K562 (cell line): Measurements from ENCODE around the gene PHF1. TPM values are rescaled to one million over a fixed set of nuclear protein-coding genes. Genes with fewer than 3 reads are reported as not detected.
A peak's percentile ranks its signal among the peaks of the same experiment; 100 is the strongest.

Experiments
- CREB1 ChIP-seq, 2 experiments: sonication (generic) in 1 of 2; formaldehyde crosslinking in 1 of 2; IDR thresholded peaks; 2 replicates each; pipeline versions ENCODE4 v1.6.1 to v1.8.0; 2012 to 2022; ENCODE audit warnings: inconsistent platforms in 1 of 2, mild to moderate bottlenecking in 1 of 2, missing genetic modification reagents in 1 of 2, moderate library complexity in 1 of 2
- CTCF ChIP-seq, 3 experiments: IDR thresholded peaks in 2 of 3; conservative IDR thresholded peaks in 1 of 3; 2 replicates each; pipeline ENCODE4 v1.5.1; 2011 to 2012; ENCODE audit warnings: low read length in 3 of 3, mild to moderate bottlenecking in 3 of 3, control low read depth in 2 of 3, improper control_type of control experiment in 1 of 3, inconsistent platforms in 1 of 3, low read depth in 1 of 3, mixed read lengths in 1 of 3, moderate library complexity in 1 of 3; ENCODE audit not compliant: insufficient read depth in 2 of 3
- DMBX1 ChIP-seq: fragments of 250-450 bp; sonication (Bioruptor Pico); IDR thresholded peaks from 2 replicates; pipeline ENCODE4 v1.8.0; 2022; ENCODE audit warnings: inconsistent platforms, mild to moderate bottlenecking, moderate library complexity, borderline replicate concordance
- GATAD2A ChIP-seq: fragments of 450-650 bp; IDR thresholded peaks from 2 replicates; pipeline ENCODE4 v1.6.1; 2017
- HDAC1 ChIP-seq, 2 experiments: fragments of 450-650 bp; IDR thresholded peaks; 2 replicates each; pipeline ENCODE4 v1.6.1; 2016 to 2017; ENCODE audit warnings: inconsistent platforms in 1 of 2, mild to moderate bottlenecking in 1 of 2, moderate library complexity in 1 of 2
- KDM1A ChIP-seq, 2 experiments: fragments of 450-650 bp; IDR thresholded peaks; 2 replicates each; pipeline ENCODE4 v1.6.1; 2016; ENCODE audit warnings: mild to moderate bottlenecking in 2 of 2
- KLF6 ChIP-seq: fragments of 250-450 bp; sonication (Bioruptor Pico); IDR thresholded peaks from 2 replicates; pipeline ENCODE4 v1.4.0; 2020; ENCODE audit warnings: mild to moderate bottlenecking, moderate library complexity, borderline replicate concordance
- L3MBTL2 ChIP-seq: fragments of 450-650 bp; IDR thresholded peaks from 2 replicates; pipeline ENCODE4 v1.6.1; 2016; ENCODE audit warnings: mild to moderate bottlenecking, moderate library complexity
- MTA3 ChIP-seq: fragments of 450-650 bp; formaldehyde crosslinking; IDR thresholded peaks from 2 replicates; pipeline ENCODE4 v1.6.1; 2017; ENCODE audit warnings: mild to moderate bottlenecking, borderline replicate concordance
- NFE2 ChIP-seq: IDR thresholded peaks from 2 replicates; pipeline ENCODE4 v1.6.1; 2014; ENCODE audit warnings: antibody characterized with exemption, low read depth
- PCBP2 ChIP-seq: fragments of 200-400 bp; formaldehyde crosslinking; IDR thresholded peaks from 2 replicates; pipeline ENCODE4 v1.6.1; 2018; ENCODE audit warnings: low read length, low read depth, mild to moderate bottlenecking, moderate library complexity; ENCODE audit not compliant: poor library complexity, severe bottlenecking
- RB1 ChIP-seq: fragments of 450-650 bp; IDR thresholded peaks from 2 replicates; pipeline ENCODE4 v1.6.1; 2017; ENCODE audit warnings: low read depth, mild to moderate bottlenecking
- SIN3A ChIP-seq, 2 experiments: fragments of 150-350 bp in 1 of 2; IDR thresholded peaks; 2 replicates each; pipeline ENCODE4 v1.6.1; 2011 to 2016; ENCODE audit warnings: borderline replicate concordance in 2 of 2, low read depth in 2 of 2, low read length in 2 of 2, mild to moderate bottlenecking in 2 of 2, moderate library complexity in 2 of 2; ENCODE audit not compliant: control insufficient read depth in 1 of 2
- TAF1 ChIP-seq: IDR thresholded peaks from 2 replicates; pipeline ENCODE4 v1.6.1; 2011; ENCODE audit warnings: mild to moderate bottlenecking, low read length, moderate library complexity; ENCODE audit not compliant: insufficient read depth, control insufficient read depth, severe bottlenecking; ENCODE audit errors: extremely low read depth
- ZBTB7A ChIP-seq: IDR thresholded peaks from 2 replicates; pipeline ENCODE4 v1.6.1; 2011; ENCODE audit warnings: low read depth, mild to moderate bottlenecking, low read length, moderate library complexity, borderline replicate concordance; ENCODE audit not compliant: control insufficient read depth
- ZKSCAN8 ChIP-seq: fragments of 200-800 bp; sonication (Bioruptor generic); IDR thresholded peaks from 2 replicates; pipeline ENCODE4 v1.6.1; 2016; ENCODE audit warnings: missing genetic modification characterization, missing compliant biosample characterization
- ZNF41 ChIP-seq: fragments of 250-450 bp; sonication (Bioruptor Pico); conservative IDR thresholded peaks from 2 replicates; pipeline ENCODE4 v1.4.0; 2020; ENCODE audit warnings: mild to moderate bottlenecking
- ZNF511 ChIP-seq: sonication (generic); formaldehyde crosslinking; IDR thresholded peaks from 2 replicates; pipeline ENCODE4 v1.8.0; 2022; ENCODE audit warnings: mild to moderate bottlenecking, missing genetic modification reagents
- ZNF75A ChIP-seq: fragments of 450-650 bp; formaldehyde crosslinking; IDR thresholded peaks from 2 replicates; pipeline ENCODE4 v1.4.0; 2020; ENCODE audit warnings: mild to moderate bottlenecking
- ZNF766 ChIP-seq: fragments of 200-800 bp; sonication (Bioruptor generic); conservative IDR thresholded peaks from 2 replicates; pipeline ENCODE4 v1.6.1; 2016; ENCODE audit warnings: missing genetic modification characterization, missing compliant biosample characterization
- polyA plus RNA-seq, 8 experiments: library from polyadenylated mRNA; depleted of rRNA in 4 of 8; stranded (reverse) in 5 of 8; unstranded in 3 of 8; fragments of >200 nt; fragmentation: Nextera tagmentation in 2 of 8; fragmentation: Illumina TruSeq in 1 of 8; extraction: Ambion mirVana in 2 of 8; extraction: Trizol in 1 of 8; gene quantifications; 2 replicates each; pipeline versions ENCODE4 v1.2.1 to v1.2.3, GENCODE V29; 2011 to 2014; ENCODE audit warnings: inconsistent platforms in 1 of 8, missing spikeins in 1 of 8
- total RNA-seq, 7 experiments: library from RNA; depleted of rRNA in 6 of 7; stranded (reverse); fragments of >200 nt in 6 of 7; fragmentation: Illumina TruSeq in 2 of 7; extraction: Trizol in 2 of 7; gene quantifications; 2 replicates each; pipeline versions ENCODE4 v1.2.1 to v1.2.3, GENCODE V29; 2011 to 2021; ENCODE audit warnings: low replicate concordance in 1 of 7
- TF ChIP-seq, protein P1 (sequence below): fragments of 450-650 bp; formaldehyde crosslinking; IDR thresholded peaks from 2 replicates; pipeline ENCODE4 v1.4.0; 2022; ENCODE audit warnings: missing genetic modification characterization

PHF1 gene
- total and polyA plus RNA-seq, 9 of the 15 experiments (the other 6 are each of a cell fraction or from before 2014, with no cell fraction given): 3.7 to 64.2 (median 33.7) TPM

DNA sequence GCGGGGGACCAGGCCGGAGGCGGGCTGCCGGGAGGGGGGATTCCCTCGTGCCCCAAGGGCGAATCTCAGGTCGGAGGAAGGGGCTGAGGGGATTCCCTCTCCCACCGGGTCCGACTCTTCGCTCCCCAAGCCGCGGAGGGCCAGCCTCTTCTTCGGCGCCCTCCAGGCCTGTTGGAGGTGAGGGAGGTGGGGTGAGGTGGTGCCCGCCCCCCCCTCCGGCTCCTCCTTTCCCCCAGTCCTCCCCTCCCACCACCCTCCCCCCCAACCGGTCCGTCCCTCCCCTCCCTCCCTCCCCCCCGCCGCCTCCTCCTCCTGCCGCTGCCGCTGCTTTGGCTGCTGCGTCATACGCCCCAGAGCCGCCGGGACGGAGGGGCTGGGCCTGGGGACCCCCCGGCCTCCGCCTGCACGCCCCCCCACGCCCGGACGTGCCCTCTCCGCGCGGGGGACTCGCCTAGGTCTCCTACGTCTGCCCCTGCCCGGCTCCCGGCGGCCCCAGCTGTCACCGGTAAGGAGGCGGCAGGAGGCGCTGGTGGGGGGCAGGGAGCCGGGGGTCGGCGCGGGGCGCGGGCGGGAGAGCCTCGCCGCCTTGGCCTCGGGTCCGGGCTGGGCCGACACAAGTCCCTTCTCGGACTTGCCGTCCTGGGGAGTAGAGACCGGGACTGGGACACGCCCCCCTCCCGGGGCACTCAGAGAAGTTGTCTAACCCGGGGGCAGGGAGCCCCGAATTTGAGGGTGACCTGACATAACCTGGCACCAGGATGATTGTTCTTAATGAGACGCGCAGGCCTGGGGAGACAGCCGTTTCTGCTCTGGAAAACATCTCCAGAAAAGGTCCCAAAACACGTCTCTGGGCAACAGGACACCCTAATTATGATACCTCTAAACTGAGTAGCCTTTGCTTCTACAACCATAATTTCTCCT lies at the start of gene PHF1 (continued):
- peak; percentile 35 for TF ChIP-seq TAF1
- no peak for TF ChIP-seq DMBX1 (CRISPR knock-in tag)
- TF ChIP-seq, protein P1, sequence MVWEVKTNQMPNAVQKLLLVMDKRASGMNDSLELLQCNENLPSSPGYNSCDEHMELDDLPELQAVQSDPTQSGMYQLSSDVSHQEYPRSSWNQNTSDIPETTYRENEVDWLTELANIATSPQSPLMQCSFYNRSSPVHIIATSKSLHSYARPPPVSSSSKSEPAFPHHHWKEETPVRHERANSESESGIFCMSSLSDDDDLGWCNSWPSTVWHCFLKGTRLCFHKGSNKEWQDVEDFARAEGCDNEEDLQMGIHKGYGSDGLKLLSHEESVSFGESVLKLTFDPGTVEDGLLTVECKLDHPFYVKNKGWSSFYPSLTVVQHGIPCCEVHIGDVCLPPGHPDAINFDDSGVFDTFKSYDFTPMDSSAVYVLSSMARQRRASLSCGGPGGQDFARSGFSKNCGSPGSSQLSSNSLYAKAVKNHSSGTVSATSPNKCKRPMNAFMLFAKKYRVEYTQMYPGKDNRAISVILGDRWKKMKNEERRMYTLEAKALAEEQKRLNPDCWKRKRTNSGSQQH: no peak
- peak; percentile 17; the same call in 1 of the 2 replicates for TF ChIP-seq NFE2
- TF ChIP-seq ZNF75A (CRISPR knock-in tag): no peak
- TF ChIP-seq L3MBTL2: 0 out of 2 replicates have a peak, but pooled peaks have one; percentile 6
- TF ChIP-seq ZNF41 (CRISPR knock-in tag): no peak
- 0 out of 2 replicates have a peak, but pooled peaks have one; percentile 23 for TF ChIP-seq ZNF511 (CRISPR knock-in tag)
- peak; percentile 50; the same call in 1 of the 2 replicates for TF ChIP-seq GATAD2A
- 0 out of 2 replicates have a peak, but pooled peaks have one; percentile 31 for TF ChIP-seq CREB1 (IDR thresholded peaks at IDR 0.05)
- 0 out of 2 replicates have a peak, but pooled peaks have one; percentile 5 for TF ChIP-seq CREB1 (CRISPR knock-in tag; IDR thresholded peaks at IDR 0.05)
- peak; percentile 46; the same call in 1 of the 2 replicates for TF ChIP-seq RB1
- 0 out of 2 replicates have a peak, but pooled peaks have one; percentile 29 for TF ChIP-seq MTA3
- no peak for TF ChIP-seq ZKSCAN8 (CRISPR knock-in tag)
- peak; percentile 96 for TF ChIP-seq ZBTB7A
- peak in 1 of 2 experiments; percentile 74; a peak in 2 of 4 replicates for TF ChIP-seq HDAC1 (IDR thresholded peaks at IDR 0.05)
- TF ChIP-seq CTCF (IDR thresholded peaks at IDR 0.05 in 2 of 3, conservative IDR thresholded peaks at IDR 0.05 in 1 of 3; ENCODE audit: insufficient read depth in 2 of 3, low read depth in 1 of 3, low read length in 3 of 3): peak in 2 of 3 experiments; percentile 18 to 40; a peak in 3 of 6 replicates
- TF ChIP-seq PCBP2: peak; percentile 8
- TF ChIP-seq KDM1A (IDR thresholded peaks at IDR 0.05): peak in 1 of 2 experiments; percentile 81; a peak in 1 of 4 replicates
- TF ChIP-seq KLF6 (CRISPR knock-in tag): 0 out of 2 replicates have a peak, but pooled peaks have one; percentile 38
- peak; percentile 79 to 90 for TF ChIP-seq SIN3A (IDR thresholded peaks at IDR 0.05; ENCODE audit: borderline replicate concordance in 2 of 2, control insufficient read depth in 1 of 2, low read depth in 2 of 2, low read length in 2 of 2)
- TF ChIP-seq ZNF766: 0 out of 2 replicates have a peak, but pooled peaks have one; percentile 43
